Measurements from ENCODE around the gene NCOR1.

- TF ChIP-seq CTCF (IDR thresholded peaks at IDR 0.05) (peak; percentile 44), REST (IDR thresholded peaks at IDR 0.05; ENCODE audit: insufficient read depth in 1 of 2, low read depth in 2 of 2, low read length in 1 of 2) (no peak)
Measured at GRCh38 chr17:16100737-16101400, 114.5 kb downstream of the NCOR1 start.
